H9 (cell line): ENCODE measurements around the gene MRPL48. TPM values are rescaled to one million over a fixed set of nuclear protein-coding genes. Genes with fewer than 3 reads are reported as not detected.

Source experiments
- DNase-seq: peaks from one replicate; pipeline ENCODE4 v3.0.0-alpha.2; 2017
- H2AFZ ChIP-seq: one replicate; pipeline ENCODE4 v1.6.1; 2013; ENCODE audit warnings: mild to moderate bottlenecking, low read length, control low read depth, moderate library complexity
- H2AK5ac ChIP-seq: 2 replicates; pipeline ENCODE4 v1.6.1; 2013; ENCODE audit warnings: low read length, control low read depth, mixed read lengths; ENCODE audit not compliant: insufficient read length
- H2BK120ac ChIP-seq: one replicate; pipeline ENCODE4 v1.6.1; 2013; ENCODE audit warnings: low read depth, mild to moderate bottlenecking, low read length, control low read depth, inconsistent platforms; ENCODE audit not compliant: poor library complexity, severe bottlenecking
- H2BK12ac ChIP-seq: 2 replicates; pipeline ENCODE4 v1.6.1; 2013; ENCODE audit warnings: low read length, control low read depth, mixed read lengths, low read depth; ENCODE audit not compliant: insufficient read length
- H2BK15ac ChIP-seq: 2 replicates; pipeline ENCODE4 v1.6.1; 2013; ENCODE audit warnings: low read depth, low read length, control low read depth
- H2BK20ac ChIP-seq: one replicate; pipeline ENCODE4 v1.6.1; 2013; ENCODE audit warnings: low read depth, mild to moderate bottlenecking, low read length, control low read depth, inconsistent platforms; ENCODE audit not compliant: poor library complexity, severe bottlenecking
- H2BK5ac ChIP-seq: 2 replicates; pipeline ENCODE4 v1.6.1; 2013; ENCODE audit warnings: low read length, control low read depth, mixed read lengths; ENCODE audit not compliant: insufficient read length
- H3K14ac ChIP-seq: 2 replicates; pipeline ENCODE4 v1.6.1; 2013; ENCODE audit warnings: low read length, control low read depth; ENCODE audit not compliant: insufficient read depth
- H3K18ac ChIP-seq: 2 replicates; pipeline ENCODE4 v1.6.1; 2013; ENCODE audit warnings: low read depth, mild to moderate bottlenecking, mixed read lengths, low read length, control low read depth; ENCODE audit not compliant: insufficient read length
- H3K23ac ChIP-seq: 2 replicates; pipeline ENCODE4 v1.6.1; 2013; ENCODE audit warnings: low read length, control low read depth, mixed read lengths, low read depth; ENCODE audit not compliant: insufficient read length
- H3K23me2 ChIP-seq: 2 replicates; pipeline ENCODE4 v1.6.1; 2013; ENCODE audit warnings: low read depth, mild to moderate bottlenecking, mixed read lengths, low read length, control low read depth; ENCODE audit not compliant: insufficient read length, poor library complexity, severe bottlenecking
- H3K27ac ChIP-seq: 2 replicates; pipeline ENCODE4 v1.5.1; 2013; ENCODE audit warnings: low read length, control low read depth, mixed read lengths, low read depth; ENCODE audit not compliant: insufficient read length
- H3K27me3 ChIP-seq: 2 replicates; pipeline ENCODE4 v1.6.1; 2013; ENCODE audit warnings: low read length, control low read depth, inconsistent platforms; ENCODE audit not compliant: insufficient read depth
- H3K4ac ChIP-seq: 2 replicates; pipeline ENCODE4 v1.6.1; 2013; ENCODE audit warnings: low read depth, mild to moderate bottlenecking, control low read depth, inconsistent platforms, low read length, moderate library complexity
- H3K4me1 ChIP-seq: 2 replicates; pipeline ENCODE4 v1.6.1; 2013; ENCODE audit warnings: low read length, control low read depth, inconsistent platforms; ENCODE audit not compliant: insufficient read depth
- H3K4me2 ChIP-seq: 2 replicates; pipeline ENCODE4 v1.6.1; 2013; ENCODE audit warnings: low read length, control low read depth, mixed read lengths; ENCODE audit not compliant: insufficient read length, insufficient read depth
- H3K56ac ChIP-seq: 2 replicates; pipeline ENCODE4 v1.6.1; 2013; ENCODE audit warnings: low read depth, mild to moderate bottlenecking, mixed read lengths, low read length, control low read depth; ENCODE audit not compliant: insufficient read length
- H3K79me1 ChIP-seq: 2 replicates; pipeline ENCODE4 v1.6.1; 2013; ENCODE audit warnings: low read depth, mild to moderate bottlenecking, moderate library complexity, low read length, control low read depth, inconsistent platforms; ENCODE audit not compliant: insufficient read depth, poor library complexity, severe bottlenecking
- H3K79me2 ChIP-seq: 2 replicates; pipeline ENCODE4 v1.6.1; 2013; ENCODE audit warnings: low read length, control low read depth, inconsistent platforms; ENCODE audit not compliant: insufficient read depth
- H3K9ac ChIP-seq: 2 replicates; pipeline ENCODE4 v1.6.1; 2013; ENCODE audit warnings: low read length, control low read depth, mixed read lengths; ENCODE audit not compliant: insufficient read length; ENCODE audit errors: extremely low read depth
- H3K9me3 ChIP-seq: one replicate; pipeline ENCODE4 v1.6.1; 2013; ENCODE audit warnings: low read depth, low read length, inconsistent platforms; ENCODE audit not compliant: control insufficient read depth
- H3T11ph ChIP-seq: one replicate; pipeline ENCODE4 v1.6.1; 2013; ENCODE audit warnings: mild to moderate bottlenecking, low read length, control low read depth, inconsistent platforms
- H4K20me1 ChIP-seq: one replicate; pipeline ENCODE4 v1.6.1; 2013; ENCODE audit not compliant: control insufficient read depth, insufficient read length, insufficient read depth
- H4K5ac ChIP-seq: 2 replicates; pipeline ENCODE4 v1.6.1; 2013; ENCODE audit warnings: low read depth, mild to moderate bottlenecking, mixed read lengths, low read length, control low read depth; ENCODE audit not compliant: insufficient read length
- H4K8ac ChIP-seq: replicated peaks from 2 replicates; pipeline ENCODE4 v1.6.1; 2013; ENCODE audit warnings: low read length, control low read depth, mixed read lengths, low read depth; ENCODE audit not compliant: insufficient read length
- H4K91ac ChIP-seq: 2 replicates; pipeline ENCODE4 v1.6.1; 2013; ENCODE audit warnings: low read depth, mild to moderate bottlenecking, moderate library complexity, mixed read lengths, low read length, control low read depth; ENCODE audit not compliant: insufficient read length
- H3K27ac Mint-ChIP-seq, 3 experiments: 2 replicates in 2 of 3; 3 replicates in 1 of 3; pipeline ENCODE4 v1.8.0; 2020 to 2021; ENCODE audit warnings: mixed read lengths in 3 of 3, mild to moderate bottlenecking in 1 of 3, moderate library complexity in 1 of 3
- H3K27me3 Mint-ChIP-seq: 2 replicates; pipeline ENCODE4 v1.8.0; 2021; ENCODE audit warnings: low read depth, mild to moderate bottlenecking, moderate library complexity, mixed read lengths
- H3K36me3 Mint-ChIP-seq, 3 experiments: 2 replicates in 2 of 3; 3 replicates in 1 of 3; pipeline ENCODE4 v1.8.0; 2020 to 2021; ENCODE audit warnings: low read depth in 3 of 3, mixed read lengths in 3 of 3; ENCODE audit not compliant: insufficient read depth in 1 of 3
- H3K4me1 Mint-ChIP-seq, 2 experiments: 2 replicates each; pipeline ENCODE4 v1.8.0; 2020; ENCODE audit warnings: mixed read lengths in 2 of 2
- H3K4me3 Mint-ChIP-seq, 2 experiments: 2 replicates in 1 of 2; 3 replicates in 1 of 2; pipeline ENCODE4 v1.8.0; 2020 to 2021; ENCODE audit warnings: mild to moderate bottlenecking in 2 of 2, mixed read lengths in 2 of 2, moderate library complexity in 1 of 2
- H3K9me3 Mint-ChIP-seq, 2 experiments: 2 replicates in 1 of 2; 3 replicates in 1 of 2; pipeline ENCODE4 v1.8.0; 2020; ENCODE audit warnings: mild to moderate bottlenecking in 2 of 2, mixed read lengths in 2 of 2, moderate library complexity in 1 of 2
- WGBS: extraction: QIAGEN DNeasy Blood & Tissue Kit; methylation state at CpG from one replicate; pipeline ENCODE4 v1.1.7; 2013; ENCODE audit warnings: missing lambda C conversion rate, low lambda C conversion rate, mixed read lengths; ENCODE audit not compliant: insufficient read length; ENCODE audit errors: extremely low coverage; 5-methylcytosine and 5-hydroxymethylcytosine counted together
- total RNA-seq: library from RNA; stranded (reverse); gene quantifications from 2 replicates; pipeline ENCODE4 v1.2.1, GENCODE V29; 2021
- TF ChIP-seq, protein P1 (sequence below): fragments of 200-600 bp; sonication (generic); conservative IDR thresholded peaks from 3 replicates; pipeline ENCODE4 v1.8.0; 2021; ENCODE audit warnings: antibody characterized with exemption, mild to moderate bottlenecking

MRPL48 gene
- total RNA-seq, 1 experiment from 2014 or later = 36.4 TPM

- Mint-ChIP-seq H3K36me3 (peaks cover 19 to 32% (median 27%) of the 10 kb centered on the region in 3 experiments; a peak in 6 of 7 replicates), H3K4me1 (no peaks in the 10 kb centered on the region), H3K4me3 (no peak overlapping the region), H3K9me3 (peaks cover 0 to 3% of the 10 kb centered on the region in 2 experiments; a peak in 2 of 5 replicates), H3K27ac (peak overlapping the region in 2 of 3 experiments; percentile 69 to 85; a peak in 2 of 7 replicates), H3K27me3 (no peaks in the 10 kb centered on the region)
- Histone ChIP-seq H3K56ac (no peak overlapping the region), H3K9ac (no peak overlapping the region), H2AFZ (no peak overlapping the region), H2BK5ac (no peak overlapping the region), H3K27ac (no peak overlapping the region), H3K23me2 (no peaks in the 10 kb centered on the region), H3T11ph (no peak overlapping the region), H2AK5ac (no peak overlapping the region), H3K9me3 (no peaks in the 10 kb centered on the region), H3K14ac (no peak overlapping the region), H2BK120ac (no peak overlapping the region), H4K8ac (no peak overlapping the region), H3K4me2 (no peak overlapping the region), H2BK20ac (no peak overlapping the region), H4K91ac (no peak overlapping the region), H3K4me1 (no peaks in the 10 kb centered on the region), H3K23ac (no peak overlapping the region), H3K18ac (no peak overlapping the region), H3K79me1 (no peaks in the 10 kb centered on the region), H2BK12ac (no peak overlapping the region), H4K20me1 (peaks cover under 1% of the 10 kb centered on the region), H3K79me2 (no peaks in the 10 kb centered on the region), H3K27me3 (no peaks in the 10 kb centered on the region), H3K4ac (no peak overlapping the region), H4K5ac (no peak overlapping the region), H2BK15ac (no peak overlapping the region)
- no peak for DNase-seq
- WGBS = no CpG with 5 or more reads among the region's 1 CpG
- TF ChIP-seq, protein P1, sequence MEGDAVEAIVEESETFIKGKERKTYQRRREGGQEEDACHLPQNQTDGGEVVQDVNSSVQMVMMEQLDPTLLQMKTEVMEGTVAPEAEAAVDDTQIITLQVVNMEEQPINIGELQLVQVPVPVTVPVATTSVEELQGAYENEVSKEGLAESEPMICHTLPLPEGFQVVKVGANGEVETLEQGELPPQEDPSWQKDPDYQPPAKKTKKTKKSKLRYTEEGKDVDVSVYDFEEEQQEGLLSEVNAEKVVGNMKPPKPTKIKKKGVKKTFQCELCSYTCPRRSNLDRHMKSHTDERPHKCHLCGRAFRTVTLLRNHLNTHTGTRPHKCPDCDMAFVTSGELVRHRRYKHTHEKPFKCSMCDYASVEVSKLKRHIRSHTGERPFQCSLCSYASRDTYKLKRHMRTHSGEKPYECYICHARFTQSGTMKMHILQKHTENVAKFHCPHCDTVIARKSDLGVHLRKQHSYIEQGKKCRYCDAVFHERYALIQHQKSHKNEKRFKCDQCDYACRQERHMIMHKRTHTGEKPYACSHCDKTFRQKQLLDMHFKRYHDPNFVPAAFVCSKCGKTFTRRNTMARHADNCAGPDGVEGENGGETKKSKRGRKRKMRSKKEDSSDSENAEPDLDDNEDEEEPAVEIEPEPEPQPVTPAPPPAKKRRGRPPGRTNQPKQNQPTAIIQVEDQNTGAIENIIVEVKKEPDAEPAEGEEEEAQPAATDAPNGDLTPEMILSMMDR = no peak
Measured at GRCh38 chr11:73902303-73902702, 114.6 kb downstream of the MRPL48 start.
